Activated T-helper 17 cell treated with anti-CD3 and anti-CD28 coated beads, Interleukin-2, amount 50 U/mL, for 72 hours (primary cell): ENCODE data around the gene FER1L5. TPM values are rescaled to one million over a fixed set of nuclear protein-coding genes. Genes with fewer than 3 reads are reported as not detected.

Source experiments
- ATAC-seq: fragments of 150-1000 bp; cut with Tn5 transposase; replicated peaks from 2 replicates; pipeline ENCODE4 v1.10.0; 2021; ENCODE audit warnings: mild to moderate bottlenecking, moderate library complexity
- H3K27ac Mint-ChIP-seq: one replicate; pipeline ENCODE4 v1.8.0; 2022; ENCODE audit warnings: mixed read lengths
- H3K27me3 Mint-ChIP-seq: one replicate; pipeline ENCODE4 v1.8.0; 2022; ENCODE audit warnings: mixed read lengths
- H3K36me3 Mint-ChIP-seq: one replicate; pipeline ENCODE4 v1.8.0; 2022; ENCODE audit warnings: low read depth, mild to moderate bottlenecking, mixed read lengths
- H3K4me1 Mint-ChIP-seq: one replicate; pipeline ENCODE4 v1.8.0; 2022; ENCODE audit warnings: mixed read lengths
- H3K4me3 Mint-ChIP-seq: one replicate; pipeline ENCODE4 v1.8.0; 2022; ENCODE audit warnings: mild to moderate bottlenecking, mixed read lengths
- H3K9me3 Mint-ChIP-seq: one replicate; pipeline ENCODE4 v1.8.0; 2022; ENCODE audit warnings: mixed read lengths
- total RNA-seq, 2 donors: library from RNA; stranded (reverse); gene quantifications; one replicate each; pipeline ENCODE4 v1.2.3, GENCODE V29; 2022

Gene FER1L5
- total RNA-seq, 2 donors from 2014 or later: not detected

GRCh38 chr2:96754317-96754716, 111.8 kb downstream of the FER1L5 start:
- H3K4me3 Mint-ChIP-seq: no peak overlapping the region
- no peak overlapping the region for H3K27ac Mint-ChIP-seq
- H3K9me3 Mint-ChIP-seq: no peaks in the 10 kb centered on the region
- H3K4me1 Mint-ChIP-seq: peaks cover 1% of the 10 kb centered on the region
- ATAC-seq: no peak
- H3K27me3 Mint-ChIP-seq: no peaks in the 10 kb centered on the region
- H3K36me3 Mint-ChIP-seq: no peaks in the 10 kb centered on the region

Other genes starting within 250 kb of the FER1L5 start
- gene NEURL3, start 137.4 kb upstream of the FER1L5 start, total RNA-seq: 1 to 10 TPM in 1 of 2 donors, under 1 TPM in 1; 0.91 to 3.4 TPM
- gene ARID5A, start 106.0 kb upstream of the FER1L5 start, total RNA-seq: 100 to 1,000 TPM; 181 to 252 TPM
- gene KANSL3, start 4.5 kb upstream of the FER1L5 start, total RNA-seq: 10 to 100 TPM; 59.5 to 59.7 TPM
- gene LMAN2L, start 97.3 kb downstream of the FER1L5 start, total RNA-seq: 1 to 10 TPM; 8.2 to 8.5 TPM
- gene CNNM4, start 118.1 kb downstream of the FER1L5 start, total RNA-seq: 1 to 10 TPM; 7.5 to 8.7 TPM
- gene CNNM3, start 173.5 kb downstream of the FER1L5 start, total RNA-seq: 10 to 100 TPM; 17.9 to 22.0 TPM
- 10 to 100 TPM in 1 of 2 donors, 1 to 10 TPM in 1; 6.8 to 11.7 TPM for gene ANKRD23, start 201.3 kb downstream of the FER1L5 start, total RNA-seq
- 10 to 100 TPM; 25.2 to 52.3 TPM for gene ANKRD39, start 215.3 kb downstream of the FER1L5 start, total RNA-seq
- 1 to 10 TPM; 8.3 to 9.6 TPM for gene SEMA4C, start 227.3 kb downstream of the FER1L5 start, total RNA-seq